ENCODE measurements around the gene MPHOSPH6.

MPHOSPH6 gene

GRCh38 chr16:82187829-82188228 lies 17.8 kb upstream of the MPHOSPH6 start:
- TF ChIP-seq PATZ1 (CRISPR knock-in tag; IDR thresholded peaks at IDR 0.05; ENCODE audit: borderline replicate concordance), result no peak
- no peak for ATAC-seq

DNA sequence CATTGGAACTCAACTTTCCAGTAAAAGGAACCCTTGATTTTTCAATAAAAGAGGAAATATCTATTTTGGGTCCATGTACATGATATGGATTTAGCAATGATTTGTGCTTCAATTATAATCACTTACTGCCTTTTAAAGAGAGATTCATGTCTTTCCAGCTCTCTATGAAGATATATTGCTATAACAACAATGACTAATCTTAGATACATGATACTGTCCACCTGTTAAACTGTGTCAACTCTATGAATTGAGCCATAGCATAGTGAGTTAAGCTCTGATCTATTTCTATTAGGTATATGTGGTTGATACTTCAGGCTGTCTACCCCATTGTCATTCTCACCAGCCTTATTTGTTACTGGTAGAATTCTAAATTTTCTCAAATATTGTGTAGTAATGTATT lies 15.0 kb upstream of the MPHOSPH6 start:
- no peak for TF ChIP-seq GLIS3 (CRISPR knock-in tag; IDR thresholded peaks at IDR 0.05)
- no peak for ATAC-seq

GRCh38 chr16:82184213-82184612 lies 14.2 kb upstream of the MPHOSPH6 start:
- ATAC-seq, result no peak
- TF ChIP-seq POU6F1 (CRISPR knock-in tag; IDR thresholded peaks at IDR 0.05; ENCODE audit: borderline replicate concordance, low read depth) (no peak), PPARA (CRISPR knock-in tag; IDR thresholded peaks at IDR 0.05; ENCODE audit: borderline replicate concordance) (no peak), ARNTL (CRISPR knock-in tag; IDR thresholded peaks at IDR 0.05; ENCODE audit: borderline replicate concordance, low read depth) (no peak), TCF4 (CRISPR knock-in tag; IDR thresholded peaks at IDR 0.05; ENCODE audit: borderline replicate concordance) (no peak), SNAI2 (CRISPR knock-in tag; IDR thresholded peaks at IDR 0.05) (no peak), ESRRG (CRISPR knock-in tag; IDR thresholded peaks at IDR 0.05) (no peak), ZFP30 (CRISPR knock-in tag; IDR thresholded peaks at IDR 0.05) (no peak), RARB (CRISPR knock-in tag; IDR thresholded peaks at IDR 0.05) (no peak), OSR1 (CRISPR knock-in tag; IDR thresholded peaks at IDR 0.05) (no peak), CSRNP3 (CRISPR knock-in tag; IDR thresholded peaks at IDR 0.05) (no peak), GLIS3 (CRISPR knock-in tag; IDR thresholded peaks at IDR 0.05) (no peak), ZC3H10 (CRISPR knock-in tag; IDR thresholded peaks at IDR 0.05) (no peak), ZNF565 (CRISPR knock-in tag; conservative IDR thresholded peaks at IDR 0.05; ENCODE audit: low read depth) (no peak), ISL1 (CRISPR knock-in tag; IDR thresholded peaks at IDR 0.05) (no peak), ZFP3 (CRISPR knock-in tag; IDR thresholded peaks at IDR 0.05) (no peak)
- TF ChIP-seq, protein P1, sequence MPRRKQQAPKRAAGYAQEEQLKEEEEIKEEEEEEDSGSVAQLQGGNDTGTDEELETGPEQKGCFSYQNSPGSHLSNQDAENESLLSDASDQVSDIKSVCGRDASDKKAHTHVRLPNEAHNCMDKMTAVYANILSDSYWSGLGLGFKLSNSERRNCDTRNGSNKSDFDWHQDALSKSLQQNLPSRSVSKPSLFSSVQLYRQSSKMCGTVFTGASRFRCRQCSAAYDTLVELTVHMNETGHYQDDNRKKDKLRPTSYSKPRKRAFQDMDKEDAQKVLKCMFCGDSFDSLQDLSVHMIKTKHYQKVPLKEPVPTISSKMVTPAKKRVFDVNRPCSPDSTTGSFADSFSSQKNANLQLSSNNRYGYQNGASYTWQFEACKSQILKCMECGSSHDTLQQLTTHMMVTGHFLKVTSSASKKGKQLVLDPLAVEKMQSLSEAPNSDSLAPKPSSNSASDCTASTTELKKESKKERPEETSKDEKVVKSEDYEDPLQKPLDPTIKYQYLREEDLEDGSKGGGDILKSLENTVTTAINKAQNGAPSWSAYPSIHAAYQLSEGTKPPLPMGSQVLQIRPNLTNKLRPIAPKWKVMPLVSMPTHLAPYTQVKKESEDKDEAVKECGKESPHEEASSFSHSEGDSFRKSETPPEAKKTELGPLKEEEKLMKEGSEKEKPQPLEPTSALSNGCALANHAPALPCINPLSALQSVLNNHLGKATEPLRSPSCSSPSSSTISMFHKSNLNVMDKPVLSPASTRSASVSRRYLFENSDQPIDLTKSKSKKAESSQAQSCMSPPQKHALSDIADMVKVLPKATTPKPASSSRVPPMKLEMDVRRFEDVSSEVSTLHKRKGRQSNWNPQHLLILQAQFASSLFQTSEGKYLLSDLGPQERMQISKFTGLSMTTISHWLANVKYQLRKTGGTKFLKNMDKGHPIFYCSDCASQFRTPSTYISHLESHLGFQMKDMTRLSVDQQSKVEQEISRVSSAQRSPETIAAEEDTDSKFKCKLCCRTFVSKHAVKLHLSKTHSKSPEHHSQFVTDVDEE (CRISPR knock-in tag; IDR thresholded peaks at IDR 0.05), result no peak
- TF ChIP-seq, protein P2, sequence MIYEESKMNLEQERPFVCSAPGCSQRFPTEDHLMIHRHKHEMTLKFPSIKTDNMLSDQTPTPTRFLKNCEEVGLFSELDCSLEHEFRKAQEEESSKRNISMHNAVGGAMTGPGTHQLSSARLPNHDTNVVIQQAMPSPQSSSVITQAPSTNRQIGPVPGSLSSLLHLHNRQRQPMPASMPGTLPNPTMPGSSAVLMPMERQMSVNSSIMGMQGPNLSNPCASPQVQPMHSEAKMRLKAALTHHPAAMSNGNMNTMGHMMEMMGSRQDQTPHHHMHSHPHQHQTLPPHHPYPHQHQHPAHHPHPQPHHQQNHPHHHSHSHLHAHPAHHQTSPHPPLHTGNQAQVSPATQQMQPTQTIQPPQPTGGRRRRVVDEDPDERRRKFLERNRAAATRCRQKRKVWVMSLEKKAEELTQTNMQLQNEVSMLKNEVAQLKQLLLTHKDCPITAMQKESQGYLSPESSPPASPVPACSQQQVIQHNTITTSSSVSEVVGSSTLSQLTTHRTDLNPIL (CRISPR knock-in tag; IDR thresholded peaks at IDR 0.05; ENCODE audit: low read depth), result no peak

DNA sequence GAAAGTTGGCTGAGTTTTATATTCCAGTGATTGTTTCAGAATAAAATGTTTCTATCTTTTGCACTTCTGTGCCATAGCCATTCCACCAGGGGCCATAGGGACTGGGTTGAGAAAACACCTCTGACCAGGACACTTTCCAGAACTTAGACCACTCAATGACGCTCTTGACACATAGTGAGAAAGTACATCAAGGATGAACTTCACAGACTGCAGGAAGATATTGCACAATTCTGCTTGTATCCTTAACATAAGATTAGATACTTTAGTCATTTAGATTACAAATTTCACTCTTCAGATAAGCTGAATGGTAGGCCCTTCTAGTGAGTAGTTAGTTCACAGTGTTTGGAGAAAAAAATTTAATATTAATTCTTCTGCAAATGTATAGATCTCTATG lies 13.0 kb upstream of the MPHOSPH6 start:
- no peak for ATAC-seq
- no peak for TF ChIP-seq BACH2 (CRISPR knock-in tag; IDR thresholded peaks at IDR 0.05; ENCODE audit: borderline replicate concordance)
- TF ChIP-seq ISL1 (CRISPR knock-in tag; IDR thresholded peaks at IDR 0.05), result no peak
- TF ChIP-seq GLIS3 (CRISPR knock-in tag; IDR thresholded peaks at IDR 0.05), result no peak
- TF ChIP-seq ARNTL (CRISPR knock-in tag; IDR thresholded peaks at IDR 0.05; ENCODE audit: borderline replicate concordance, low read depth), result no peak
- no peak for TF ChIP-seq ZNF8 (CRISPR knock-in tag; IDR thresholded peaks at IDR 0.05)
- TF ChIP-seq, protein P2 (CRISPR knock-in tag; IDR thresholded peaks at IDR 0.05; ENCODE audit: low read depth), result no peak
- no peak for TF ChIP-seq PPARA (CRISPR knock-in tag; IDR thresholded peaks at IDR 0.05; ENCODE audit: borderline replicate concordance)
- TF ChIP-seq TCF4 (CRISPR knock-in tag; IDR thresholded peaks at IDR 0.05; ENCODE audit: borderline replicate concordance), result no peak
- no peak for TF ChIP-seq RARB (CRISPR knock-in tag; IDR thresholded peaks at IDR 0.05)
- TF ChIP-seq OSR1 (CRISPR knock-in tag; IDR thresholded peaks at IDR 0.05), result no peak
- no peak for TF ChIP-seq ZC3H10 (CRISPR knock-in tag; IDR thresholded peaks at IDR 0.05)
